Forelimb muscle (tissue), 1 donor: ENCODE measurements around the gene PRG2. TPM values are rescaled to one million over a fixed set of nuclear protein-coding genes. Genes with fewer than 3 reads are reported as not detected.
"Not testable (repeated sequence)": the region's sequence is repeated elsewhere in the genome, so short reads cannot be mapped to it uniquely, and the experiment has no call there.

Source experiments
- DNase-seq: peaks from one replicate; pipeline ENCODE4 v3.0.0-alpha.2; 2013; ENCODE audit warnings: low read depth
- polyA plus RNA-seq: library from polyadenylated mRNA; unstranded; fragments of 120-200 nt; gene quantifications from one replicate; pipeline ENCODE4 v1.2.1, GENCODE V29; 2013; ENCODE audit not compliant: insufficient read length

PRG2 gene
- polyA plus RNA-seq, 1 donor: 1.6 TPM

- no peak for DNase-seq
Observed at GRCh38 chr11:57368106-57368844, 22.2 kb downstream of the PRG2 start.

DNA sequence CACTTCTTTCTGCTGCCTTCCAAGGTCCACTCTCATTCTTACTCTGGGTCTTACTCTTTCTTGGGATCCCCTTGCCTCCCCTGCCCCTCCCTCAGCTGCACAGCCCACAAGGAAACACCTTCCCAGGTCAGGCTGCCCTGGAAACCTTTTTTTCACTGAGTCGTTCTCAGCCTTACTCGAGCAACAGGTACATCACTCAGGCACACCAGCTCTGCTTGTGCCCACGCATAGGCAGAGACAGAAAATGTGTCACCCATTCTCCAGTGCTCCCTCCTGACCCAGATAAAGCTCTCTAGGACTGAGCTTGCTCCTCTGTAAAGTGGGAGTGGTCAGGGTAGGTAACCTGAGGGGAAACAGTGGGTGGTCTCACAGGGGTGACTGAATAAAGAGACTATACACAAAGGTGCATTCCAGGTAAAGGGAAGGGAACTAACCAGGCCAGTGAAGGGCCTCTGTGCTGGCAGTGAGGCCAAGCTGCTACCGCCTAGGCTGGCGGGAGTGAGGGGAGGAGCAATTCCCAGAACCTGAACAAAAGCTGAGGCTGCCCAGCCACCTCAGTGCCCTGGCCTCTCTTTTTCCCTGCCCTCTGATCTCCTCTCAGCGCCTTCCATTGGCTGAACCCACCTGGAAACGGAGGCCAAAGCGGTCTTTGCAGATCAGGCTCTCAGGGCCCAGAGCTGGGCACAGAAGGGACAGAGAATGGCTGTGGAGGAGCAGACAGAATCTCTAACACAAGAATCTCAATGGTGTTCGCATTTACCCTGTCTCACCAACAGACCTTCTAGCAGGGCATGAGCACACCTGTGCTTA, 25.4 kb downstream of the PRG2 start:
- DNase-seq: no peak

GRCh38 chr11:57363131-57364080, 27.0 kb downstream of the PRG2 start:
- DNase-seq: no peak

DNA sequence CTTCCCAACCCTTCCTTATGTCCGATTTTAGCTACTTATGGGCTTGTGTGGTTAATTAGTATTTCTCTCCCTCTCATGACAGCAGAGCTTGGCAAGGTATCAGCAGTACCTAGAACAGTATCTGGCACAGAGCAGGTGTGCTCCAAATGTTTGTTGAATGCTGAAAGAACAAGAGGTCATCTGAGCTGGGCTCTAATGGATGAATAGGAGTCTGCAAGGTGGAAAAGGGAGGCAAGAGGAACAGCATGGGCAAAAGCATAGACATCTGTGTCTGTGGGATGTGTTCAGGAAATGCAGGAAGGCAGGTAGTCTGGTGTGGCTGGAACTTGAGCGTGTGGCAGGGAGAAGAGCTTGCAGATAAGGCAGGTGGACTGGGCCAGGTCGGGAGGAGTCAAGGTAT, 28.5 kb downstream of the PRG2 start:
- DNase-seq: no peak

DNA sequence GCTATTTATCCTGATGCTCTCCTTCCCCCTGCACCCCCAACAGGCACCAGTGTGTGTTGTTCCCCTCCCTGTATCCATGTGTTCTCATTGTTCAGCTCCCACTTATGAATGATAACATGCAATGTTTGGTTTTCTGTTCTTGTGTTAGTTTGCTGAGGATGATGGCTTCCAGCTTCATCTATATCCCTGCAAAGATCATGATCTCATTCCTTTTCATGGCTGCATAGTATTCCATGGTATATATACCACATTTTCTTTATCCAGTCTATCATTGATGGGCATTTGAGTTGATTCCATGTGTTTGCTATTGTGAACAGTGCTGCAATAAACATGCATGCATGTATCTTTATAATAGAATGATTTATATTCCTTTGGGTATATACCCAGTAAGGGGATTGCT, 29.0 kb downstream of the PRG2 start:
- not testable (repeated sequence) for DNase-seq

GRCh38 chr11:57360991-57361390, 29.5 kb downstream of the PRG2 start:
- DNase-seq: no peak

DNA sequence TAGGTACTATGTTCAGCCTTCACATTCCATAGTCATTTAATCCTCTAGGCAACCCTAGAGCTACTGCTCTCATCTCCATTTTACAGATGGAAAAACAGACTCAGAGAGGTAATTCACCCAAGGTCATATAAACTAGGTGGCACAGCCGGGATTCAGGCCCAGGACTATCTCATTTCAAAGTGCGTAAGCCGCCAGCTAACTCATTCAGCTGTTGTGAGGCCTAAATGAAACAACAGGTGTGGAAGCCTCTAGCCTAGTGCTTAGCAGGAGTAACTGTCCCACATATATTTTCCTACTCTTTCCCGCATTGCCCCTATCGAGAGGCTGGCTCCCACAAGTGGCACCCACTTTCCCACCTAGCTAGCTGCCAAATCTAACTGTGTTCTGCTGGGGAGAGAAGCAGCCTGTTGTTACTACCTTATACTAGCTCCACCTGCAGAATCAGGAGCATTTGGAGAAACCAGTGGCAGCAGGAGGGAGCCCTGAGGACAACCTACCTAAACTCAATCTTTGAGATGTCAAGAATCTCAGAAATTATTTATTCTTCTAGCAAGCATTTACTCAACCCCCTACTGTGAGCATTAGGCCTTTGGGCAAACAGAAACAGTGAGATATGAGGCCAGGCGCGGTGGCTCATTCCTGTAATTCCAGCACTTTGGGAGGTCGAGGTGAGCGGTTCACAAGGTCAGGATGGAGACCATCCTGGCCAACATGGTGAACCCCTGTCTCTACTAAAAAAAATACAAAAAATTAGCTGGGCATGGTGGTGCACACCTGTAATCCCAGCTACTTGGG, 30.4 kb downstream of the PRG2 start:
- DNase-seq: no peak

- no peak for DNase-seq
Observed at GRCh38 chr11:57359396-57359795, 31.1 kb downstream of the PRG2 start.

- no peak for DNase-seq
Observed at GRCh38 chr11:57358991-57359390, 31.5 kb downstream of the PRG2 start.

- no peak for DNase-seq
Observed at GRCh38 chr11:57358543-57358961, 31.9 kb downstream of the PRG2 start.

DNA sequence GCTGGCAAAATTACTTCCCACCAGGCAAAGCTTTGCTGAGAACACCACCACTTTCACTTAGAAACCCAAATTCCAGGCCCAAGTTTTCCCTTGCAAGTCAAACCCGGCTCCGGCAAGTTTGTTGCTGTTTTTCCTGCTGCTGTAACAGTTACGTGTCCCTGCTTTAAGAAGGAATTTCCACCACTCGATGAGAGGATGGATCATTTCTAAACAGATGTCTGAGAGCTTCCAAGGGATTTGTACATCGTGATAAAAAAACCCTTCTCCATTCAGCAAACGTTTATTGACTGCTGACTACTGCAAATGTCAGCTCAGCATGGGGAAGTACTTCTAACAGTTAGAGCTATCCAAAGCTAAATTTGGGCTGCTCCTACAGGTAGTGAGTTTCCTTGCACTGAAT, 32.6 kb downstream of the PRG2 start:
- no peak for DNase-seq

GRCh38 chr11:57357310-57357709, 33.1 kb downstream of the PRG2 start:
- no peak for DNase-seq

DNA sequence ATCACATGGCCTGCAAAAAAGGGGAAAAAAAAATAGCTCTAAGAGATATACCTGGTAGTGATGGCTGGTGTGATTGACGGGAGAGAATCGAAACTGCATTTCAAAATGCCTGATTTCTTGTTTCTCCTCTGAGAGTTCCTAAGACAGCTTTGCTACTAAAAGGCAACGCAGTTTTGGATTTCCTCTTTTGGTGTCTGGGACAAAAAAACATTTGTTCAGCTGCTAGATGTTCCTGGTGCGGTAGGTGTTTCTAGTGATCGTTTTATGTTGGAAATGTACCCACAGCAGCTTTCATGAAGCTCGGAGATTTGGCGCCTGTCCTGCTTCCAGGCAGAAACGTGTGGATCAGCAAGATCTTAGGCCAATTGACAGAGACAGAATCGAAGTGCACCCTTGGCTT, 34.2 kb downstream of the PRG2 start:
- DNase-seq: no peak

DNA sequence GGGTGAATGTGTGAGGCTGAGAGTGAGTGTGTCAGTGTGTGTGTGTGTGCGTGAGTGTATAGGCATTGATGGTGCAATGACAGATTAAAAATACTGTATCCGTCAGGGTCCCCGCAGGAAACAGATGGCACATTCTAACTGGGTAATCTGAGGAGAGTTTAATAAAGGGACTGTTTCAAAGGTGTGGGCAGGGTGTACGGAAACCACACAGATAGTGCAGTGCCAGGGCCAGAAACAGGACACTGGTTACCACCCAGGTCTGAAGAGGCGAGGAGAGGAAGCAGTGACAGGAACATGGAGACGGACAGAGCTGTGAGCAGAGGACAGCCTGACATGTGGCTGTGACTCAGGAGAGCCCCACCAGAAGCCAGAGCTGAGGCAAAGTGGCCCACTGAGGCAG, 35.8 kb downstream of the PRG2 start:
- DNase-seq: no peak

DNA sequence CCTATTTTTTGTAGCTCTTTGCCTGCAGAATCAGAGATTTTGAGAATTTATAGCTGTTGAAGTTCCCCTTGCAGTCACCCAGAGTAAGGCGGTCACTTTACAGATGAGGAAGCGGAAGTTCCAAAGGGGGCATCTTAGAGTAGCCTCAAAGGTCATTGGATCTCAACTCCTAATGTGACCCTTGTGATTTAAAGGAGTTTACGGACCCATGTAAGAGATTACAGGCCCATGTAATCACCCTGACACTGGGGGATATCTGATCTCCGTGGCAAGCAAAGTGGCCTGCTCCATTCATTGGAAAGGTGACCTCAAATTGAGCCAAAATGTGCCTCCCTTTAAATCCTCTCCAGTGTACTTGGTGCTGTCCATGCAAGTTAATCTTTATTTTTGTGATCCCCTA, 36.6 kb downstream of the PRG2 start:
- no peak for DNase-seq

DNA sequence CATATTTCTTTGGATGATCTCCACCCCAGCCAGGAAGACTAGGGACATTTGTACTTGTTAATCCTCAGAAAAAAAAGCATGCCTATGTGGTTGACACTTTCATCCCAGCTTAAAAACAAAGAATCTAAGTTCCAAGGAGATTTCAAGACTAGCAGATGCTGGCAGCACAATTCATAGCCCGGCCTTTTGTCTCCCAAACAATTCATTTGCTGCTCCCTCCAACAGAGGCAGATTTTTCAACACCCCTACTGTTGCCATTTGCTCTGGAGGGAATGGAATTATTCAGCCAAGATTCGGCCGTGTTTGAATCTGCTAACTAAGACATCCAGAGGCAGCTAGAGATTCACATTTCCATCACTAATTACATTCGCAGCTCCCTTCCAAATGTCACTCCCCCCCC, 37.0 kb downstream of the PRG2 start:
- DNase-seq: no peak

DNA sequence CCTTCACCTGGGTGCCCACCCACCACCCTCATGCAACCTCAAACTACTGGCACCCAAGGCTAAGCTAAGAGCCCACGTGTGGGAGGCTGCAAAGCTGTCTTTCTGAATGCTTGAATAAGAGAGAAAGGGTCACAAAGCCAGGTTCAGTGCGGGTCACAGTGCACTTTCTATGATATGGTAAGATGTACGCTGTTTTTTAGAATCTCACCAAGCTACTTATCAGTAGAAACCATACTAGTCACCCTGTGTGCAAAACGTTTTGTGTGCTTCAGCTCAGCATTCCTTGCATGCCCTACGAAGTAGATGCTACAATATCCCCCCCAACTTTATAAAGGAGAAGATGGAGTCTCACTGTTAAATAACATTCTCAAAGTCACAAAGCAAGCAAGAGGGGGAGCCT, 37.4 kb downstream of the PRG2 start:
- DNase-seq: no peak

DNA sequence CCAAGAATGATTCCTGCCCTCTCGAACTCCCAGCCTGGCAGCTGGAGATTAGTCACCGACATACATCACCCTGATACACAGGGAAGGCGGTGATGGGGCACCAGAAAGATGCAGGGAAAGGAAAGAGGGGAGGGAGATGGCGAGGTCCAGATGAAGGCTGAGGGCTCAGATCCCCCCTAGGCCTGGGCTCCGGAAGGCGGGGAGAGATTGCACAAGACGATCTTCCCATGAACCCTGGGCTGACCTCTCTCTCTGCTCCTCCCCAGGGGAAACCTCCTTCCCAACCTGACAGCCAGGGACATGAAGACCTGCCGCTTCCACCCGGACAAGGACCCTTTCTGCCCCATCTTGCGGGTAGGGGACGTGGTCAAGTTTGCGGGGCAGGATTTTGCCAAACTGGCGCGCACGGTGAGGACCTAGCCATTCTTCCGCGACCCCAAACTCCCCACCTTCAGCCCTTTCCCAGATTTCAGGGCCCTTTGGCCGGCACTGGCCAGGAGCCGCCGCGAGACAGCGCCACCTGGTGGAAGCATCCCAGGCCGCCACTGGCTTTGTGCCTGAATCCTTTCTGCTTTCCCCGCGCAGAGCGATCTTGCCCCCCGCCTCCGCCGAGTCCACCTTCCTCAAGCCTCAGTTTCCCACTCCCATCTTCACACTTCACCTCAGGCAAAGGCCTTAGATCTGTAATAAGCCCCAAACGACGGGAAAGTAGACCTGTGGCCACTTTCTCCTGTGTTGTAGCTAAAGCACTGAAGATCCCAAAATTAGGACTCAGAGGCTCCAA, 40.8 kb downstream of the PRG2 start:
- DNase-seq: no peak

DNA sequence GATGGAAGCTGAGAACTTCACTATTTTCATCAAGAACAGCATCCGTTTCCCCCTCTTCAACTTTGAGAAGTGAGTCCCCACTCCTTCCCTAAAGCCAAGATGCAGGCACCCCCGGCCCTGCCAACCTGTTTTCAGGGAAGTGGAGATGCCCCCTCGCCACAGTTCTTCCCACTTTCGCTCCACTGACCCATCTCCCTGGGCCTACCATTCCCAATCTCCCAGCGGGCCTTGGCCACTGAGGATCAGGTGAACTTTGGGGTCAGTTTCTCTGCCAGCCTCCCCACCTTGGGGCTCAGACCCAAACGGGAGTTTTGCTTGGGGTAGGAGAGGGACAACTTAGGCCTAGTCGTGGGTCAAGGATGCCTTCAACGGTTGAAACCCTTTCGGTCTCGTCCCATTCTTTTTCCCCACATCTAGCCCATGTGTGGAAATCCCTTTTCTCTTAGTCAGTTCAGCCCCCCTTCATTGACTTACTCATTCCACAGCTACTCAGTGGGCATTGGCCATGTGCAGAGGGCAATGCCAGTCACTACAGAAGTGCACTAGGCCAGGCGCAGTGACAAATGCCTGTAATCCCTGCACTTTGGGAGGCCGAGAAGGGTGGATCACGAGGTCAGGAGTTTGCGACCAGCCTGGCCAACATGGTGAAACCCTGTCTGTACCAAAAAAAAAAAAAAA, 41.7 kb downstream of the PRG2 start:
- no peak for DNase-seq

GRCh38 chr11:57348052-57348451, 42.4 kb downstream of the PRG2 start:
- DNase-seq: no peak
